NCI-H2227 treated with DMSO at 0.1 percent for 48 hours (cell line): Measurements from ENCODE around the gene FYTTD1.

Source experiments
- DNase-seq: peaks from one replicate; lab custom pipeline; 2025; lab: John Stamatoyannopoulos, UW

FYTTD1 gene

DNA sequence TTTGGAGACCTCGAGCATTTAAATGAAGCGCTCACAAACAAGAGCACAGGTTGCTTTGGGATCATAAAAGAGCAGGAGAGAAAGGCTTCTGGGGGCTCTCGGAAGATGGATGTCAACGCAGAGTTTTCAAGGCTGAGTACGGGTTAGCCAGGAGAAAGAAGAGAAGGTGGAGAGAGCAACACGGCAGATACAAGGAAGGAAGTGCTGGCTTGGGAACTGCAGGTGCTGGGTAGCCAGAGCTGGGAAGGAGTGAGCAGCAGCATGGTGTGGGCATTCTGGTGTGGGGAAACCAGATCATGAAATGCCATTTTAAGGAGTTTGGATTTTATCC, 12.4 kb upstream of the FYTTD1 start:
- DNase-seq, result peak; percentile 69

DNA sequence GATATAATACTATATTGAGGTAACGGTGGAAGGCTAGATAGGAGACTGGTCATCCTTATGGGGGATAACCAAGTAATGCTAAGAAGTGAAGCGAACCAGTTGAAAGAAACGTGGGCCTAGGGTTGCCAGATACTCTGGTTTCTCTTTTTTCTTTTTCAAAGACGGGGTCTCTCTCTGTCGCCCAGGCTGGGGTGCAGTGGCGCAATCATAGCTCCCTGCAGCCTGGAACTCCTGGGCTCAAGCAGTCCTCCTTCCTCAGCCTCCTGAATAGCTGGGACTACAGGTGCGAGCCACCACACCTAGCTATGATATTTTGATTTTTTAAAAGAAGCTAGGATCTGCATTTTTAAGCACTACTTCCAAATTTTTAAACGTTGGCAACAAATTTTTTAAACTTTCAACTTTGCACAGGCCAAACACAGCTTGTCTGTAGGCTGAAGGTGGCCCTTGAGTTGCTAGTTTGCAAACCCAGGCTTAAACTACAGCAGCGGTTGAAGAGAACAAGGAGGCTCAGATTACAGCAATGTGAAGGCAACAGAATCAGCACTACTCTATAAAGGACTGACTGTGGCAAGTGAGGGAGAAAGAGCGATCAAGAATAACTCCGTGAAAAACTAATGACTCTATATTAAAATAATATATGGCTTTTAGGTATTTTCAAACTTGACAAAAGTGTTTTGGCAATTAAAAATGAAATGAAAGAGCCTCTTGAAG, 11.8 kb upstream of the FYTTD1 start:
- DNase-seq, result no peak

DNA sequence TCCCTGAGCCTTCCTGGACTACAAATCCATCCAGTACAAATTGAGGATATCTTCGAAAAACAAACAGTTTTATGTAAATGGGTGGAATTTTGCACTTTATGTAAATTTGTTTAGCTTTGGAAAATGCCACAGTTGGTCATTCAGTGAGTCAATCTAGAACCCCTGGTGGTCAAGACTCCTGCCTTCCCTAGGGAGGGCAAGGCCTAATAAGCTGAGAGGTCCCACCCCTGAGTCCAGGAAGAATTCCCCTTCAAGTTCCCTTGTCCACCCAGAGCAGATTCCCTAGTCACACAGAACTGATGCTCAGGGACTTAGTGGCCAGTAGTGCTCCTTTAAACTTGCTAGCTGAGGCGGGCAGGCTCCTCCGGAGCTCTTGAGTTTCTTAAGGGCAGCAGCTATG, 6.9 kb upstream of the FYTTD1 start:
- no peak for DNase-seq

DNA sequence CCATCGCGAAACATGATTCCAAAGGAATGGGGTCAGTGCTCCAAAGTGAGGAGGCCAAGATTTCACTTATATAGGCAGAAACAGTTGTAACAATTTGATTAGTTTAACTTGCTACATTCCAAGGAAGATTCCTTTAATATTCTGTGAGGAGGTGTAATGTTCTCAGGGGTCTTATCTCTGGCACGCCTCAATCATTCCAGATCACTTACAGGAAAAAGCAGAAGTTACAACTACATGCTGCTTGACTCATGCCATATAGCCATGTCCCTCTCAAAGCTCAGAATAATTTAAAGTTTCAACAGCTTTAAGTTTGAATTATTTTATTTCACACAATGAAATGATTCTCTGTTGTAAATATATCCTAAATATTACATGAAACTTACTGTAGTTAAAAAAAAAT, 3.5 kb upstream of the FYTTD1 start:
- no peak for DNase-seq

DNA sequence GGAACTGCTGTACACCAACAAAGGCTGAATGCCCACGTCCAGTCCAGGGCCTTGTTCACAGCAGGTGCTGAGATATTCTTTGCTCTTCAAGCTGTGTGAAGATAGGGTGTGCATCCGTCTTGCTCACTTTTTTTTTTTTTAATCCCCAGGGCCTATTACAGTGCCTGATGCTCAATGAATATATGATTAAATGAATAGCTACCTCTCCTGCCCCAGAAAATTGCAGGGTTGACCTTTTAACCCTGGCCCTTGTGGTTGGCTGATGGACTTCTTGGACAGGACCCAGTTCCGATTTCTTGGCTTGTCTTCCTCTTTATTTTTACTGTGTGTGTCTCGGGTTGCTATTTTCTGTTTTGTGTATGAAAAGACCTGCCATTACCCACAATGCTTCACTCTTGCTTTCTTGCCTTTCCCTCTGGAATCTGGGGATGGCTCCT, 2.9 kb upstream of the FYTTD1 start:
- DNase-seq, result no peak

DNA sequence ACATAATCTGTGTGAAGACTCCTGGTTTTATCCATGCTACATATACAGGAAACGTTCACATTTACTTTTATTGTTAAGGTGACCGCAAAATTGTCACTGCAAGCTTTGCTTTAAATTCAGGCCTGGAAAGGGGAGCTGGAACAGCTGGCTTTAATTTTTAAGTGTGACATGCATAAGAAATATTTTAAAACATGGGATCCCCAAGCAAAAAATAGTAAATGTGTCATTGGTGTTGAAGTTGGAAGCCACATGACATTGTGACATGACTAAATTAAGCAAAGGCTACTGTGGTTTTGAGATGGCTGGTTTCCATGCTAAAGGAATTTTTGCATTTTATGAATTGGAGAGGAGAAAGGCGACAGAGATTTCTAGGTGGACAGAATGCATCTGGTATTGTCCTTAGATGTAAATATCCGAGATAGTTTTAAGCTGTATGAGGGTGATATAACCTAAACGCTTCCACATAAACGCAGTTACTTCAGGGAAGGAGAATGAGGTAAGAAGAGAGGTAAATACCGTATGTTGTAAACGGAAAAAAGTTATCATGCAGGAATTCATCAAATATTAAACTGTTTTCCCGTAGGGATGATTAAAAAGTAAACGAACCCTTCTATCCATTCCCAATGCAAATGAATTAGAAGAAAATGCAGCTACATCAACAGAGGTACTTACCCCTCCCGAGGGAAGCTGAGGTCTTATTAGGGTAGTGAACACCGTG, 927 bp upstream of the FYTTD1 start:
- DNase-seq, result no peak

DNA sequence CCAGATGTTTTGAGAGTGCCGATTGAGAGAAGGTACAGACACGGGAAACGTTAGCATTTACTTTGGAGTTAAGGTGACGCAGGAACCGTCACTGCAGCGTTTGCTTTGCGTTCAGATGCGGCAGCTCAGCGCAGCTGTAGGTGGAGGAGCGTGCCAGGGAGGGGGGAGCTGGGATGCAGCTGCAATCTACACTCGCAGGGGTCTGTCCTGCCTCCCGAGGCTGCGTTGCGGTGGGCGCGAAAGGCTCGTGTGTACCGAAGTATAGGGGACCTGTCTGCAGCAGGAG, 425 bp upstream of the FYTTD1 start:
- DNase-seq, result peak; percentile 89

DNA sequence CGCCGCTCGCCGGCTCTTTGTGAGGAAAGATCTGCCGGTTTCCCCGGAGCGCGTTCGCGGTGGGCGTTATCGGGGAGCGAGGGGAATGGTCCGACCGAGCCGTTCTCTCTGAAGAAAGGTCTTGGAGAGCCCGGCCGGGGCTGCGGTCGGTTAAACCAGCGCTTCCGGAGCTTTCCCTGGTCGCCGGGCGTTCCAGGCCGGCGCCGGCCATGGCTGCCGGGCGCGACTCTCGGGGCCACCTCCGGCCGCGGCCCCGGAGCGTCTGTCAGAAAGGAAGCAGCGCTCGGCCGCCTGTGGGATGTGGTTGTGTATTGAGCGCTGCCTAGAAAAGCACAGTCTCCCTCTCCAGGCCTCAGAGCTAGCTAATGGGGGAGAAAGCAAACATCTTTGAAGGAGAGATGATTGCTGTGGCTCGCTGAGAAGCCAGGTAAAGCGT, 731 bp downstream of the FYTTD1 start:
- peak; percentile 26 for DNase-seq

DNA sequence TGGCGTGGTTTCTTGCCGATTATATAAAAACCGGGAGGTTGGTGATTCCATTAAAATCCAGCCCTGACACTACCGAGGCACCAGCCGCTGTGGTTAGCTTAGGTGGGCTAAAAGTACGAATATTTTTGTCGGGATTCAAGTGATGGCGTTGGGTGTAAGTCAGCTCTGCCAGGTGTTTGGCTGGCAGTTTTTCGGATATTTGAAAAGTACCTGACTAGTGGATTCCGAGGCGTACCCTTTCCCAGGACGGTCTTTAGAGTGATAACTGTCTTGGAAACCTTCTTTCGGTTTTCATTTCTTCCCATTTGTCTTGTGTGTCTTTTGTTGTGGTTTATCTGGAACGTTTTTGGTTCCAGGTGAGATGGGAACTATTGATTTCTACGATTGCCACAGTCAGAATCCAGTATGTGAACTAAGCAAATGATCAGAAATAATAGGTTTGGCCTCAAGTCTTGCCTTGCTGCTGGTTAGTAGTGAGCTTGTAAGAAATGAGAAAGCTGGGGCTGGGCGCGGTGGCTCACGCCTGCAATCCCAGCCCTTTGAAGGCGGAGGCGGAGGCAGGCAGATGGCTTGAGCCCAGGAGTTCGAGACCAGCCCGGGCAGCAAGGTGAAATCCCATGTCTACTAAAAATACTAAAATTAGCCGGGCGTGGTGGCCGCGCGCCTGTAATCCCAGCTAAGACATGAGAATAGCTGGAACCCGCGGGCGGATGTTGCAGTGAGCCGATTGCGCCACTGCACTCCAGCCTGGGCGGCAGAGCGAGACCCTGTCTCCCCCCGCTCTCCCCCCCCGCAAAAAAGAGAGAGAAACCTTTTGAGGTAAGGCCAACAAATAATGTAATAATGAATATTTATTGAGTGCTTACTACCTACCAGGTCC, 1.4 kb downstream of the FYTTD1 start:
- peak; percentile 26 for DNase-seq

DNA sequence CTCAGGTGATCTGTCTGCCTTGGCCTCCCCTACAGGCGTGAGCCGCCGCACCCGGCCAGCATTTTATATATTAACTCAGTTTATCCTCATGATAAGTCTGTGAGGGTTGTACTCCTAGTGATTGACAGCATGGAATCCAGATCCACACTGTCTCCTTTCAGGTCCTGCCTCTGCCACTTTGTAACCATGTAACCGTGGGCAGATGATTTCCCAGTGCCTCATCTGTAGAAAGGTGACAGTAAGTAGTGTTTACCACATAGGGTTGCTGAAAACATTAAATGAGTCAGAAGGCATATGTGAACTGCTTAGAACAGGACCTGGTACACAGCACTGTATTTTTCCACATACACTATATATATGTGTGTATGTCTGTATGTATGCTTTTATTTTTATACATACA, 2.4 kb downstream of the FYTTD1 start:
- DNase-seq, result no peak

DNA sequence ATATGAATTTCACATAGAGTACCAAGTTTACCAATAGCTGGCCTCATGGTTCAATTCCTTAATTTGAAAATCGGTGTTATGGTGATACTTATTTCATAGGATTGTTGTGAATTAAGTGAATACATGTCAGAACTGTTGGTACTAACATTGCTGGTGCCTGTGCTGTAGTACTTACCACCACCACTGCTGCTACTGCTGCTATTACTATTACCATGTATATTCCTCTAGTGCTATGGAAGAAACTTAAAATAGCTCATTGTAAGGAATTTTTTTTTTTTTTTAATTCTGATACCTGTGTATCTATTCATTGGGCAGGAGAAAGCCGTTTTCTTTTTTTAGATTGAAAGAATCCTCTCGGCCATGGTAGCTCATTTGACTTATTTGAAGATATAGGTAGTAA, 3.6 kb downstream of the FYTTD1 start:
- peak; percentile 1 for DNase-seq

DNA sequence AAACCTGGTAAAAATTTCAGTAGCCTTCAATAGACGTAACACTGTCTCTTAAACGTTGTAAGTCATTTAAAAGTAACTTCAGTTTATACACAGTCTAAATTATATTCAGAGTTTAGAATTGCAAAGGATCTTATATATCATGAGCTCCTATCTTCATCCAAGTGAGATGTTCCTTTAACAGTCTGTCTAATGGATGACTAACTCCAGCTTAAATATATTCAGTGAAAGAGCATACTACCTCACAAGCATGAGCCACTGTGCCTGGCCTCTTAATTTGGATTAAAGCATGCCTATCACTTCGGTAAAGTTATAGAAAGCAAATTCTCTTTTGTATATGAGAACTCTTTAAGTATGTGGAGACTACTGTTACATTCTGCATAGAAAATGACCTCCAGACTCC, 7.0 kb downstream of the FYTTD1 start:
- no peak for DNase-seq

DNA sequence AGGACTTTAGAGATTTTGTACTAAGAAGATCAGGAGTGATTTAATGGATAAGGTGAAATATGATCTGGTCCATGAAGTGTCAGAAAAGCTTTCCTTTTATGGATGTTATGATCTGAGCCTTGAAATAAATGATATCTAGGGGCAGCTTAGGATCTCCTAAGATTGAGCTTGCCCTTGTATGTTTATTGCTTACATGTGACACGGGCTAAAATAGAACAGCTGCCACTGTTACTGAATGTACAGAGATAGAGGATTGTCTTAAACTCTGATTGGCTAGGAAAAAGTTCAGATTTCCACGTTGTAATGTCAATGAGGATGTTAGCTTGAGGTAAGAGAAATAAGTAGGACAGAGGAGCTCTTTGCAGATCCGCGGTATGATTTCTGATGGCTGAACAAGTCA, 8.8 kb downstream of the FYTTD1 start:
- no peak for DNase-seq

DNA sequence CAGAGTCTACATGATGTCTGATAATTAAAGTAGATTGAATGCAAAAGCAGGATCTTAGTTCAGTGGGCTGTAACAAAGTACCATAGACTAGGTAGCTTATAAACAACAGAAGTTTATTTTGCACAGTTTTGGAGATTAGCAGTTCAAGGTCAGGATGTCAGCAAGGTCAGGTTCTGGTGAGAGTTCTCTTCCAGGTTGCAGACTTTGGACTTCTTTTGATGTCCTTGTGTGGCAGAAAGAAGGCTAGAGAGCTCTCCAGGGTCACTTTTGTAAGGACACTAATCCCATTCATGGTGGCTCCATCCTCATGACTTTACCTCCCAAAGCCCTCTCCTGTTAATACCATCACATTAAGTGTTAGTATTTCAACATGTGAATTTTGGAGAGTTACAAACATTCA, 12.1 kb downstream of the FYTTD1 start:
- no peak for DNase-seq

DNA sequence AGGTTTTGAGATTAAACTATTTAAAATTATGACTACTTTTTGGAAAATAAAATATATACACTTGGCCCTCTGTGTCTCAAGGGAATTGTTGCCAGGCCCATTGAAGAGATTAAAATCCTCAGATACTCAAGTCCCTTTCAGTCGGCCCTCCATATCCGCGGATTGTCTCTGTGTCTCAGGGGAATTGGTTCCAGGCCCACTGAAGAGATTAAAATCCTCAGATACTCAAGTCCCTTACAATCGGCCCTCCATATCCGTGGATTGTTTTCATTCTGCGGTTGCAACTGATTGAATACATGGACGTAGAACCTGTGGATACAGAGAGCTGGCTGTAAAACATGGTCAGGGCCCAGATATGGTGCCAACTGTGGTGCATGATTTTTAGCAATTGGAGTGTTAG, 25.6 kb downstream of the FYTTD1 start:
- DNase-seq, result no peak

DNA sequence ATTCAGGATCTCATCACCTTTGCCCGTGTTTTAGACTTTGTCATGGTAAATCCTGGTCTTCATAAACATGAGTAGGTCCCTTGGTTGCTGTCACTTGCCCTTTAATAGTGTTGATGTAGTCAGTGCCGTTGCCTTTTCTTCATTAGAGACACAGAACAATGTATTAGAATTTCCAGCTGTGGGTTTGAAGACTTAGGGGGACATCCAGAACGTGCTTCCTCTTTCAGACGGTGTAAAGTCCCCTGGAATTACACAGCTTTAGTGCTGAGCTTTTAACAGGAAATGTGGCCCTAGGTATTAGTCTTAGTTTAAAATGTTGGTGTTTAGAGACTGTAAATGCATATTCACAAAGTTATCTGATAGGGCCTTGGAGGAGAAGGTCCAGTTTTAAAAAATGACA, 32.5 kb downstream of the FYTTD1 start:
- DNase-seq, result no peak

DNA sequence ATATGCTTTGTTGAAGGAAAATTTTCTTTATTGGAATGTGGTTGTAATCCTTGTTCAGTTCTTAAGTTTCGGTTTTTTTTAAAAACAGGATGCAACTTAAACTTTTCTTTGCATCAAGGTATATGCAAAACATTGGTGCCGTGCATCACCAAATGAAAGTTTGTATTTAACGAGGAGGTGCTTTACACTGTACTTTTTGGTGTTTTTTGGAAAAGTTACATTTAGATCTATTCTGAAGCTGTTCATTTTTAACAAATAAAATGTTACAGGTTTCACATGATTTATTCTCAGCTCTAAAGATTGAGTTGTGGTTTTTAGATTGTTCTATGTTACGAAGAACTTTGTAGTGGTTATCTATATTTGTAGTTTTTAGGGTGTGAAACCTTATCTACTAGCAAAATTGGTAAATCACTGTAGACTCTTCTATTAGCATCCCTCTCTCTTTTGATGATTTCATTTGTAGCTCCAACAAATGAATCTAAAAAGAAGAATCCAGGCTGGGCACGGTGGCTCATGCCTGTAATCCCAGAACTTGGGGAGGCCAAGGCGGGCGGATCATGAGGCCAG, 34.4 kb downstream of the FYTTD1 start:
- DNase-seq, result no peak

DNA sequence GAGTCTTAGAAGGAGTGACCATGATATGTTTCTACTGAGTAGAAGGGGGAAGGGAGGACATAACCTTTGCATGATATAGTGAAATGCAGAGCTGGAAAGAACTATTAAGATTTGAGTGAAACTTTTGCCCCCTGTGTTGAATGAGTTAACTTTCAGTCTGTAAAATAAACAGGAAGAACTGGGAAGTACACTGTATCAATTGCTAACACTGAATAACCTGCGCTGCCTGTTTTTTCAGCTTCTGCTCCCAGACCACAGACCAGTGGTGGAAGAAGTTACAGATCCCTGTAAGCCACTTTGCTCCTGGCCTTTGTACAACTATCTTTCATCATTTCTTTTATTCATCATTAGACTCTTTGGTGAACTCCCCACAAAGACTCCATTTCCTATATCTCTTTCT, 37.7 kb downstream of the FYTTD1 start:
- DNase-seq, result no peak

DNA sequence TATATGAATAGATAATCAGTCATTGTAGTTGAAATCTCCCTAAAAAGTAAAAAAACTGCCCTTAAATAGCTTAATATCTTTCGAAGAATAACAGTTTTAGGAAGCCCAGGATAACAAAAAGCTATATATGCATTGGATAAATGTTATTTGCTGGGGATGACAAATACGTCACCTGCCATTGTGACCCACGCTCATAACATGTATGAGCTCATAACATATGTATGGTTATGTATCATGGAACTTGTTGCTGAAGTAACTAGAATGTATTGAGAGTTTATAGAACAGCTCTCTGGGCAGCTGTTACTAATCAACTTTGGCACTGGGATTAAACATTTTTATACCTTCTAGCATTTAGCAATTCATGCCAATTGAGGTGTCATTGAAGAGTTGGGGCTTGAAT, 39.6 kb downstream of the FYTTD1 start:
- DNase-seq, result no peak

DNA sequence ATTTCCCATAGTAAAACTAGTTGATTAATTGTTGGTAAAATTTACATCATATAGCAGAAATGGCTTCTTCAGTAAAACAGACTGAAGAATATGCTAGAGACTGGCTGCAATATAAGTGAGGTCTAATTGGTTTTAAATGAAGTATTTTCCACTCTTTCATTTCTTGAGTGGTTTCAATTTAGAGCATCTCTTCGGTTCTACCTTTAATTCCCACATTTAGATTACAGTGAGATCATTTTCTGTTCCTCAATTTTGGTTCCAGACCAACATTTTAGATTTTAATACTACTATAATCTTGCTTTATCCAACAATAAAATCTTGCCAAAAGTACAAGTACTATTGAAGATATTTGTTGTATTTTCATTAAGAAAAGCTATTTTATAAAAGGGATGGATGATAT, 40.4 kb downstream of the FYTTD1 start:
- no peak for DNase-seq

DNA sequence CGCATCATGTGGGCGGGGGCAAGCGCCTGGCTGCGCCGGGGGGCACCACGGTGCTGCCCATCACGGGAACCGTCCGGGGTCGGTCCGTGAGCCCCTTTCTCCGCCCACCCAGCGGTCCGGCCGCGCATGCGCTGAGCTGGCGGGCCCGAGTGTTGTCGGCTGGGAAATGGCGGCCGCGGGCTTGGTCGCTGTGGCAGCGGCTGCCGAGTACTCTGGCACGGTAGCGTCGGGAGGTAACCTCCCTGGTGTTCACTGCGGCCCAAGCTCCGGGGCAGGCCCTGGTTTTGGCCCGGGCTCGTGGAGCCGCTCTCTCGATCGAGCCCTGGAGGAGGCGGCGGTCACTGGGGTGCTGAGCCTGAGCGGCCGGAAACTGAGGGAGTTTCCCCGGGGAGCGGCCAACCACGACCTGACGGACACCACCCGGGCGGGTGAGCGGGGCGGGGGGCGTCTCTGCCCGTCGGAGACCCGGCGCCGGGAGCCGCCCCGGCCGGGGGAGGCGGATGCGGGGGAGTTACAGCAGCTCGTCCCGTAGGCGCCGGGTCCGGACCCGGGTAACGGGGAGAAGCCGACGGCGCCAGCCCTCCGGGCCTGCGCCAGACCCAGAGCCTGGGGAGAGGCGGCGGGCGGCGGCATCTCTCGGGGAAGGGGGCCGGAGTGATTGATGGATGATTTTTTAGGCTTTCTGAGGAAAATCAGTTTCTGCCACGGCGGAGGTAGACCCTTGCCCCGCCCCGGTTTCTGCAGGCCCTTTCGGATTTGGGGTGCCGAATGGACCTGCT, 41.6 kb downstream of the FYTTD1 start, which contains the start of gene LRCH3:
LRCH3 (plus strand) TSS at position 142 of the 779 bp plus-strand sequence; CDS start at position 167, 25 bp downstream.
- peak; percentile 86 for DNase-seq
